GM19238 (cell line): ENCODE measurements around the gene CNTN5.

Source experiments
- DNase-seq: peaks from one replicate; pipeline ENCODE4 v3.0.0; 2011; ENCODE audit warnings: low spot score; ENCODE audit not compliant: insufficient read length

CNTN5 gene

GRCh38 chr11:99601179-99601578 lies 580.4 kb downstream of the CNTN5 start:
- DNase-seq = no peak

- no peak for DNase-seq
These were observed 593.6 kb downstream of the CNTN5 start for GRCh38 chr11:99614352-99614751.

GRCh38 chr11:99630629-99631028 lies 609.9 kb downstream of the CNTN5 start:
- no peak for DNase-seq

GRCh38 chr11:99631618-99632017 lies 610.9 kb downstream of the CNTN5 start:
- no peak for DNase-seq

GRCh38 chr11:99632969-99633368 lies 612.2 kb downstream of the CNTN5 start:
- no peak for DNase-seq

- DNase-seq = no peak
These were observed 613.8 kb downstream of the CNTN5 start for GRCh38 chr11:99634581-99634980.

GRCh38 chr11:99638073-99638553 lies 617.4 kb downstream of the CNTN5 start:
- DNase-seq = no peak

- no peak for DNase-seq
These were observed 619.9 kb downstream of the CNTN5 start for GRCh38 chr11:99640671-99641070.

GRCh38 chr11:99645934-99646333 lies 625.2 kb downstream of the CNTN5 start:
- DNase-seq = no peak

- DNase-seq = no peak
These were observed 649.4 kb downstream of the CNTN5 start for GRCh38 chr11:99670067-99670676.

- DNase-seq = no peak
These were observed 651.2 kb downstream of the CNTN5 start for GRCh38 chr11:99671808-99672409.

- no peak for DNase-seq
These were observed 655.5 kb downstream of the CNTN5 start for GRCh38 chr11:99676292-99676691.

- no peak for DNase-seq
These were observed 661.4 kb downstream of the CNTN5 start for GRCh38 chr11:99682171-99682570.

- no peak for DNase-seq
These were observed 661.9 kb downstream of the CNTN5 start for GRCh38 chr11:99682646-99683045.

GRCh38 chr11:99683933-99684332 lies 663.2 kb downstream of the CNTN5 start:
- DNase-seq = no peak

GRCh38 chr11:99686838-99687237 lies 666.1 kb downstream of the CNTN5 start:
- no peak for DNase-seq

- no peak for DNase-seq
These were observed 666.6 kb downstream of the CNTN5 start for GRCh38 chr11:99687320-99687719.

GRCh38 chr11:99693941-99694492 lies 673.3 kb downstream of the CNTN5 start:
- no peak for DNase-seq

- no peak for DNase-seq
These were observed 674.4 kb downstream of the CNTN5 start for GRCh38 chr11:99695106-99695505.

GRCh38 chr11:99706848-99707247 lies 686.1 kb downstream of the CNTN5 start:
- DNase-seq = no peak

- no peak for DNase-seq
These were observed 688.4 kb downstream of the CNTN5 start for GRCh38 chr11:99708928-99709672.

GRCh38 chr11:99716302-99716701 lies 695.6 kb downstream of the CNTN5 start:
- no peak for DNase-seq
